MM.1S (cell line): Measurements from ENCODE around the gene MLLT10.

ENCODE experiments used
- DNase-seq: peaks from one replicate; pipeline ENCODE4 v3.0.0-alpha.2; 2015
- H2AFZ ChIP-seq: fragments of 300-600 bp; sonication (generic); 2 replicates; pipeline ENCODE4 v1.6.0; 2016; ENCODE audit warnings: antibody characterized with exemption, low read length
- H3F3A ChIP-seq: fragments of 300-600 bp; sonication (generic); 2 replicates; pipeline ENCODE4 v1.6.1; 2016; ENCODE audit warnings: mild to moderate bottlenecking, antibody characterized with exemption, low read length, moderate library complexity, mixed read lengths; ENCODE audit not compliant: insufficient read depth
- H3K27ac ChIP-seq: fragments of 300-600 bp; sonication (generic); 2 replicates; pipeline ENCODE4 v1.5.1; 2016; ENCODE audit warnings: mild to moderate bottlenecking, low read length
- H3K27me3 ChIP-seq: fragments of 300-600 bp; sonication (generic); replicated peaks from 2 replicates; pipeline ENCODE4 v1.6.0; 2016; ENCODE audit warnings: low read length; ENCODE audit not compliant: insufficient read depth
- H3K36me3 ChIP-seq: fragments of 300-600 bp; sonication (generic); replicated peaks from 2 replicates; pipeline ENCODE4 v1.6.1; 2016; ENCODE audit warnings: mild to moderate bottlenecking, low read length, mixed read lengths; ENCODE audit not compliant: insufficient read depth
- H3K4me1 ChIP-seq: fragments of 300-600 bp; sonication (generic); 2 replicates; pipeline ENCODE4 v1.6.1; 2016; ENCODE audit warnings: low read length, mixed read lengths
- H3K4me2 ChIP-seq: fragments of 300-600 bp; sonication (generic); 2 replicates; pipeline ENCODE4 v1.6.0; 2016; ENCODE audit warnings: low read depth, low read length
- H3K4me3 ChIP-seq: fragments of 300-600 bp; sonication (generic); 2 replicates; pipeline ENCODE4 v1.5.1; 2016; ENCODE audit warnings: low read length, mixed read lengths
- H3K79me2 ChIP-seq: fragments of 300-600 bp; sonication (generic); 2 replicates; pipeline ENCODE4 v1.6.1; 2016; ENCODE audit warnings: mixed run types, low read length, mixed read lengths
- H3K9ac ChIP-seq: fragments of 300-600 bp; sonication (generic); 2 replicates; pipeline ENCODE4 v1.6.1; 2016; ENCODE audit warnings: low read length, mixed read lengths
- H3K9me2 ChIP-seq: fragments of 300-600 bp; sonication (generic); replicated peaks from 2 replicates; pipeline ENCODE4 v1.6.1; 2016; ENCODE audit warnings: mild to moderate bottlenecking, low read length, mixed read lengths; ENCODE audit not compliant: insufficient read depth
- H3K9me3 ChIP-seq: fragments of 300-600 bp; sonication (generic); replicated peaks from 2 replicates; pipeline ENCODE4 v1.6.1; 2016; ENCODE audit warnings: mild to moderate bottlenecking, low read length, mixed read lengths; ENCODE audit not compliant: insufficient read depth
- H4K20me1 ChIP-seq: fragments of 300-600 bp; sonication (generic); 2 replicates; pipeline ENCODE4 v1.6.1; 2016; ENCODE audit warnings: mild to moderate bottlenecking, low read length, moderate library complexity, mixed read lengths; ENCODE audit not compliant: insufficient read depth
- CTCF ChIP-seq: fragments of 300-600 bp; sonication (generic); IDR thresholded peaks from 2 replicates; pipeline ENCODE4 v1.5.1; 2016; ENCODE audit warnings: antibody characterized with exemption, low read length, mixed read lengths
- EZH2 ChIP-seq: fragments of 300-600 bp; sonication (generic); optimal IDR thresholded peaks from 2 replicates; pipeline ENCODE3; 2017; ENCODE audit warnings: low read depth, mild to moderate bottlenecking, antibody characterized with exemption, low read length, mixed read lengths
- EZH2phosphoT487 ChIP-seq: fragments of 300-600 bp; sonication (generic); IDR thresholded peaks from 2 replicates; pipeline ENCODE4 v1.6.1; 2018; ENCODE audit warnings: antibody characterized with exemption, low read length

The MLLT10 gene

GRCh38 chr10:21769041-21769440 is 235.0 kb downstream of the MLLT10 start:
- H4K20me1 ChIP-seq: no peaks in the 10 kb centered on the region
- no peak overlapping the region for H3K27ac ChIP-seq
- H3K9ac ChIP-seq: no peak overlapping the region
- no peaks in the 10 kb centered on the region for H3K4me1 ChIP-seq
- H3K79me2 ChIP-seq: no peaks in the 10 kb centered on the region
- H2AFZ ChIP-seq: no peak overlapping the region
- no peak for DNase-seq
- no peaks in the 10 kb centered on the region for H3F3A ChIP-seq
- H3K27me3 ChIP-seq: no peaks in the 10 kb centered on the region
- no peak overlapping the region for H3K4me2 ChIP-seq
- no peaks in the 10 kb centered on the region; the same call in 1 of the 2 replicates for H3K36me3 ChIP-seq
- no peak overlapping the region for H3K4me3 ChIP-seq
- no peaks in the 10 kb centered on the region for H3K9me3 ChIP-seq
- no peak for TF ChIP-seq EZH2phosphoT487
- no peak for TF ChIP-seq EZH2
- TF ChIP-seq CTCF: no peak
- H3K9me2 ChIP-seq: no peaks in the 10 kb centered on the region

- H3K79me2 ChIP-seq: 0 out of 2 replicates have a peak, but pooled peaks cover 5% of the 10 kb centered on the region
- H4K20me1 ChIP-seq: no peaks in the 10 kb centered on the region
- DNase-seq: no peak
- no peaks in the 10 kb centered on the region for H3K4me1 ChIP-seq
- no peak overlapping the region for H3K9ac ChIP-seq
- no peaks in the 10 kb centered on the region for H3K9me2 ChIP-seq
- H2AFZ ChIP-seq: no peak overlapping the region
- H3K9me3 ChIP-seq: no peaks in the 10 kb centered on the region
- TF ChIP-seq EZH2 (no peak), EZH2phosphoT487 (no peak), CTCF (no peak)
- no peak overlapping the region for H3K4me2 ChIP-seq
- no peaks in the 10 kb centered on the region; the same call in 1 of the 2 replicates for H3K36me3 ChIP-seq
- no peak overlapping the region for H3K27ac ChIP-seq
- H3K4me3 ChIP-seq: no peak overlapping the region
- no peaks in the 10 kb centered on the region for H3F3A ChIP-seq
- H3K27me3 ChIP-seq: no peaks in the 10 kb centered on the region
Measured at GRCh38 chr10:21771219-21771618, 237.2 kb downstream of the MLLT10 start.

- 0 out of 2 replicates have a peak, but pooled peaks cover 5% of the 10 kb centered on the region for H3K79me2 ChIP-seq
- TF ChIP-seq EZH2phosphoT487: no peak
- no peak for TF ChIP-seq CTCF
- no peak for TF ChIP-seq EZH2
Measured at GRCh38 chr10:21776883-21777282, 242.9 kb downstream of the MLLT10 start.

More at GRCh38 chr10:21776883-21777282, 242.9 kb downstream of the MLLT10 start:
- Histone ChIP-seq H3K9ac (no peak overlapping the region), H3F3A (no peaks in the 10 kb centered on the region), H3K4me2 (no peak overlapping the region), H2AFZ (no peak overlapping the region), H4K20me1 (no peaks in the 10 kb centered on the region), H3K9me3 (no peaks in the 10 kb centered on the region), H3K36me3 (no peaks in the 10 kb centered on the region), H3K4me3 (no peak overlapping the region), H3K4me1 (no peaks in the 10 kb centered on the region), H3K27ac (no peak overlapping the region), H3K27me3 (no peaks in the 10 kb centered on the region), H3K9me2 (no peaks in the 10 kb centered on the region)
- DNase-seq: no peak
